DND-41 (cell line): Measurements from ENCODE around the gene MED6.

Source experiments
- EZH2 ChIP-seq: IDR thresholded peaks from 3 replicates; pipeline ENCODE4 v1.6.1; 2012; ENCODE audit warnings: borderline replicate concordance, low read depth, mild to moderate bottlenecking, moderate library complexity, low read length, inconsistent platforms; ENCODE audit not compliant: severe bottlenecking
- TF ChIP-seq, protein P1 (sequence below): IDR thresholded peaks from 2 replicates; pipeline ENCODE4 v1.5.1; 2012; ENCODE audit warnings: borderline replicate concordance, low read length, moderate library complexity, mild to moderate bottlenecking; ENCODE audit not compliant: poor library complexity, severe bottlenecking; ENCODE audit errors: extremely low read depth

GRCh38 chr14:70631948-70632347 lies 31.5 kb upstream of the MED6 start:
- TF ChIP-seq EZH2: no peak
- TF ChIP-seq, protein P1, sequence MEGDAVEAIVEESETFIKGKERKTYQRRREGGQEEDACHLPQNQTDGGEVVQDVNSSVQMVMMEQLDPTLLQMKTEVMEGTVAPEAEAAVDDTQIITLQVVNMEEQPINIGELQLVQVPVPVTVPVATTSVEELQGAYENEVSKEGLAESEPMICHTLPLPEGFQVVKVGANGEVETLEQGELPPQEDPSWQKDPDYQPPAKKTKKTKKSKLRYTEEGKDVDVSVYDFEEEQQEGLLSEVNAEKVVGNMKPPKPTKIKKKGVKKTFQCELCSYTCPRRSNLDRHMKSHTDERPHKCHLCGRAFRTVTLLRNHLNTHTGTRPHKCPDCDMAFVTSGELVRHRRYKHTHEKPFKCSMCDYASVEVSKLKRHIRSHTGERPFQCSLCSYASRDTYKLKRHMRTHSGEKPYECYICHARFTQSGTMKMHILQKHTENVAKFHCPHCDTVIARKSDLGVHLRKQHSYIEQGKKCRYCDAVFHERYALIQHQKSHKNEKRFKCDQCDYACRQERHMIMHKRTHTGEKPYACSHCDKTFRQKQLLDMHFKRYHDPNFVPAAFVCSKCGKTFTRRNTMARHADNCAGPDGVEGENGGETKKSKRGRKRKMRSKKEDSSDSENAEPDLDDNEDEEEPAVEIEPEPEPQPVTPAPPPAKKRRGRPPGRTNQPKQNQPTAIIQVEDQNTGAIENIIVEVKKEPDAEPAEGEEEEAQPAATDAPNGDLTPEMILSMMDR: no peak
